SK-N-SH treated with all-trans-retinoic acid at 6 μM for 48 hours (cell line): ENCODE measurements around the gene MRFAP1L1.

ENCODE experiments used
- ATAC-seq: fragments of 200-7000 bp; cut with Tn5 transposase; 3 replicates; pipeline ENCODE4 v1.9.1; 2020; ENCODE audit warnings: mild to moderate bottlenecking, moderate library complexity
- ARNTL ChIP-seq: fragments of 450-650 bp; formaldehyde crosslinking; IDR thresholded peaks from 2 replicates; pipeline ENCODE4 v1.5.0; 2020; ENCODE audit warnings: low read depth, mild to moderate bottlenecking, moderate library complexity, borderline replicate concordance
- BACH2 ChIP-seq: fragments of 250-450 bp; sonication (Bioruptor Pico); IDR thresholded peaks from 2 replicates; pipeline ENCODE4 v1.9.0; 2021; ENCODE audit warnings: mild to moderate bottlenecking, borderline replicate concordance
- CSDC2 ChIP-seq: fragments of 250-450 bp; sonication (Bioruptor Pico); IDR thresholded peaks from 2 replicates; pipeline ENCODE4 v1.5.0; 2020; ENCODE audit warnings: mild to moderate bottlenecking, moderate library complexity
- ESRRG ChIP-seq: fragments of 250-450 bp; sonication (Bioruptor Pico); IDR thresholded peaks from 2 replicates; pipeline ENCODE4 v1.6.1; 2021; ENCODE audit warnings: mild to moderate bottlenecking
- GLIS3 ChIP-seq: fragments of 250-450 bp; sonication (Bioruptor Pico); IDR thresholded peaks from 2 replicates; pipeline ENCODE4 v1.5.0; 2020; ENCODE audit warnings: mild to moderate bottlenecking, moderate library complexity
- ISL1 ChIP-seq: fragments of 250-450 bp; sonication (Bioruptor Pico); IDR thresholded peaks from 2 replicates; pipeline ENCODE4 v2.1.2; 2022; ENCODE audit warnings: mild to moderate bottlenecking, moderate library complexity
- OSR1 ChIP-seq: fragments of 250-450 bp; sonication (Bioruptor Pico); IDR thresholded peaks from 2 replicates; pipeline ENCODE4 v1.8.0; 2022; ENCODE audit warnings: moderate library complexity, mild to moderate bottlenecking, inconsistent platforms
- PPARA ChIP-seq: fragments of 250-450 bp; sonication (Bioruptor Pico); IDR thresholded peaks from 2 replicates; pipeline ENCODE4 v1.5.0; 2020; ENCODE audit warnings: mild to moderate bottlenecking, borderline replicate concordance
- RARB ChIP-seq: fragments of 250-450 bp; sonication (Bioruptor Pico); IDR thresholded peaks from 2 replicates; pipeline ENCODE4 v1.8.0; 2021; ENCODE audit warnings: mild to moderate bottlenecking, moderate library complexity
- SNAI2 ChIP-seq: fragments of 250-450 bp; sonication (Bioruptor Pico); IDR thresholded peaks from 2 replicates; pipeline ENCODE4 v1.5.0; 2020; ENCODE audit warnings: mild to moderate bottlenecking, moderate library complexity
- TCF4 ChIP-seq: fragments of 250-450 bp; sonication (Bioruptor Pico); IDR thresholded peaks from 2 replicates; pipeline ENCODE4 v1.8.0; 2021; ENCODE audit warnings: mild to moderate bottlenecking, moderate library complexity, borderline replicate concordance
- TOX ChIP-seq: fragments of 250-450 bp; sonication (Bioruptor Pico); IDR thresholded peaks from 2 replicates; pipeline ENCODE4 v1.8.0; 2021; ENCODE audit warnings: mild to moderate bottlenecking, moderate library complexity, borderline replicate concordance
- ZC3H10 ChIP-seq: fragments of 250-450 bp; sonication (Bioruptor Pico); IDR thresholded peaks from 2 replicates; pipeline ENCODE4 v1.5.1; 2021; ENCODE audit warnings: mild to moderate bottlenecking, moderate library complexity
- ZFP3 ChIP-seq: fragments of 250-450 bp; sonication (Bioruptor Pico); IDR thresholded peaks from 2 replicates; pipeline ENCODE4 v1.5.0; 2020; ENCODE audit warnings: mild to moderate bottlenecking, moderate library complexity
- ZFP30 ChIP-seq: fragments of 450-650 bp; formaldehyde crosslinking; IDR thresholded peaks from 2 replicates; pipeline ENCODE4 v1.5.0; 2022; ENCODE audit warnings: mild to moderate bottlenecking, moderate library complexity
- ZNF565 ChIP-seq: fragments of 450-650 bp; formaldehyde crosslinking; conservative IDR thresholded peaks from 2 replicates; pipeline ENCODE4 v1.5.0; 2020; ENCODE audit warnings: low read depth, mild to moderate bottlenecking, moderate library complexity
- ZNF70 ChIP-seq: fragments of 450-650 bp; formaldehyde crosslinking; IDR thresholded peaks from 2 replicates; pipeline ENCODE4 v1.5.0; 2020; ENCODE audit warnings: mild to moderate bottlenecking, moderate library complexity
- TF ChIP-seq, protein P1 (sequence below): fragments of 250-450 bp; sonication (Bioruptor Pico); IDR thresholded peaks from 2 replicates; pipeline ENCODE4 v1.5.0; 2020; ENCODE audit warnings: mild to moderate bottlenecking, moderate library complexity
- TF ChIP-seq, protein P2 (sequence below): fragments of 250-450 bp; sonication (Bioruptor Pico); IDR thresholded peaks from 2 replicates; pipeline ENCODE4 v1.5.1; 2020; ENCODE audit warnings: low read depth, mild to moderate bottlenecking, moderate library complexity
- TF ChIP-seq, protein P3 (sequence below): fragments of 250-450 bp; sonication (Bioruptor Pico); IDR thresholded peaks from 2 replicates; pipeline ENCODE4 v1.5.1; 2021; ENCODE audit warnings: mild to moderate bottlenecking, moderate library complexity
- TF ChIP-seq, protein P4 (sequence below): fragments of 250-450 bp; sonication (Bioruptor Pico); IDR thresholded peaks from 2 replicates; pipeline ENCODE4 v1.8.0; 2021; ENCODE audit warnings: low read depth, mild to moderate bottlenecking, moderate library complexity, borderline replicate concordance
- TF ChIP-seq, protein P5 (sequence below): fragments of 250-450 bp; sonication (Bioruptor Pico); IDR thresholded peaks from 2 replicates; pipeline ENCODE4 v1.8.0; 2020; ENCODE audit warnings: mild to moderate bottlenecking, moderate library complexity, borderline replicate concordance

MRFAP1L1 gene

DNA sequence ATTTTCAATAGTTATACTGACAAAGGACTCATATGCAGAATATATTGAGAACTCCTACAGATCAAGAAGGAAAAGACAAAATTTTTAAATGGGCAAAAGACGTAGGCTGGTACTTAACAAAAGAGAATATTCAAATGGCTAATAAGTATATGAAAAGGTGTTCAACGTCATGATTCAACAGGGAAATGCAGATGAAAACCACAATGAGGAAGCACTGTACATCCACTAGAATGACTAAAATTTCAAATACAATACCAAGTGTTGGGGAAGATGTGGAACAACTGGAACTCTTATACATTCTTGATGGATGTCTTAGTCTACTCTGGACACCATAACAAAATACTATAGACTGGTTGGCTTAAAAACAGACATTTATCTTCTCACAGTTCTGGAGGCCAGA is 1.3 kb upstream of the MRFAP1L1 start:
- TF ChIP-seq ZFP30 (CRISPR knock-in tag): no peak
- TF ChIP-seq ZNF70 (CRISPR knock-in tag): no peak
- no peak for TF ChIP-seq ZNF565 (CRISPR knock-in tag)
- no peak for TF ChIP-seq TOX (CRISPR knock-in tag)
- TF ChIP-seq, protein P1, sequence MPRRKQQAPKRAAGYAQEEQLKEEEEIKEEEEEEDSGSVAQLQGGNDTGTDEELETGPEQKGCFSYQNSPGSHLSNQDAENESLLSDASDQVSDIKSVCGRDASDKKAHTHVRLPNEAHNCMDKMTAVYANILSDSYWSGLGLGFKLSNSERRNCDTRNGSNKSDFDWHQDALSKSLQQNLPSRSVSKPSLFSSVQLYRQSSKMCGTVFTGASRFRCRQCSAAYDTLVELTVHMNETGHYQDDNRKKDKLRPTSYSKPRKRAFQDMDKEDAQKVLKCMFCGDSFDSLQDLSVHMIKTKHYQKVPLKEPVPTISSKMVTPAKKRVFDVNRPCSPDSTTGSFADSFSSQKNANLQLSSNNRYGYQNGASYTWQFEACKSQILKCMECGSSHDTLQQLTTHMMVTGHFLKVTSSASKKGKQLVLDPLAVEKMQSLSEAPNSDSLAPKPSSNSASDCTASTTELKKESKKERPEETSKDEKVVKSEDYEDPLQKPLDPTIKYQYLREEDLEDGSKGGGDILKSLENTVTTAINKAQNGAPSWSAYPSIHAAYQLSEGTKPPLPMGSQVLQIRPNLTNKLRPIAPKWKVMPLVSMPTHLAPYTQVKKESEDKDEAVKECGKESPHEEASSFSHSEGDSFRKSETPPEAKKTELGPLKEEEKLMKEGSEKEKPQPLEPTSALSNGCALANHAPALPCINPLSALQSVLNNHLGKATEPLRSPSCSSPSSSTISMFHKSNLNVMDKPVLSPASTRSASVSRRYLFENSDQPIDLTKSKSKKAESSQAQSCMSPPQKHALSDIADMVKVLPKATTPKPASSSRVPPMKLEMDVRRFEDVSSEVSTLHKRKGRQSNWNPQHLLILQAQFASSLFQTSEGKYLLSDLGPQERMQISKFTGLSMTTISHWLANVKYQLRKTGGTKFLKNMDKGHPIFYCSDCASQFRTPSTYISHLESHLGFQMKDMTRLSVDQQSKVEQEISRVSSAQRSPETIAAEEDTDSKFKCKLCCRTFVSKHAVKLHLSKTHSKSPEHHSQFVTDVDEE: no peak
- no peak for TF ChIP-seq ZFP3 (CRISPR knock-in tag)
- TF ChIP-seq, protein P2, sequence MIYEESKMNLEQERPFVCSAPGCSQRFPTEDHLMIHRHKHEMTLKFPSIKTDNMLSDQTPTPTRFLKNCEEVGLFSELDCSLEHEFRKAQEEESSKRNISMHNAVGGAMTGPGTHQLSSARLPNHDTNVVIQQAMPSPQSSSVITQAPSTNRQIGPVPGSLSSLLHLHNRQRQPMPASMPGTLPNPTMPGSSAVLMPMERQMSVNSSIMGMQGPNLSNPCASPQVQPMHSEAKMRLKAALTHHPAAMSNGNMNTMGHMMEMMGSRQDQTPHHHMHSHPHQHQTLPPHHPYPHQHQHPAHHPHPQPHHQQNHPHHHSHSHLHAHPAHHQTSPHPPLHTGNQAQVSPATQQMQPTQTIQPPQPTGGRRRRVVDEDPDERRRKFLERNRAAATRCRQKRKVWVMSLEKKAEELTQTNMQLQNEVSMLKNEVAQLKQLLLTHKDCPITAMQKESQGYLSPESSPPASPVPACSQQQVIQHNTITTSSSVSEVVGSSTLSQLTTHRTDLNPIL (CRISPR knock-in tag): no peak
- TF ChIP-seq RARB (CRISPR knock-in tag): no peak
- TF ChIP-seq GLIS3 (CRISPR knock-in tag): no peak
- TF ChIP-seq TCF4: no peak
- TF ChIP-seq, protein P3, sequence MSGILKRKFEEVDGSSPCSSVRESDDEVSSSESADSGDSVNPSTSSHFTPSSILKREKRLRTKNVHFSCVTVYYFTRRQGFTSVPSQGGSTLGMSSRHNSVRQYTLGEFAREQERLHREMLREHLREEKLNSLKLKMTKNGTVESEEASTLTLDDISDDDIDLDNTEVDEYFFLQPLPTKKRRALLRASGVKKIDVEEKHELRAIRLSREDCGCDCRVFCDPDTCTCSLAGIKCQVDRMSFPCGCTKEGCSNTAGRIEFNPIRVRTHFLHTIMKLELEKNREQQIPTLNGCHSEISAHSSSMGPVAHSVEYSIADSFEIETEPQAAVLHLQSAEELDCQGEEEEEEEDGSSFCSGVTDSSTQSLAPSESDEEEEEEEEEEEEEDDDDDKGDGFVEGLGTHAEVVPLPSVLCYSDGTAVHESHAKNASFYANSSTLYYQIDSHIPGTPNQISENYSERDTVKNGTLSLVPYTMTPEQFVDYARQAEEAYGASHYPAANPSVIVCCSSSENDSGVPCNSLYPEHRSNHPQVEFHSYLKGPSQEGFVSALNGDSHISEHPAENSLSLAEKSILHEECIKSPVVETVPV (CRISPR knock-in tag): no peak
- TF ChIP-seq, protein P4, sequence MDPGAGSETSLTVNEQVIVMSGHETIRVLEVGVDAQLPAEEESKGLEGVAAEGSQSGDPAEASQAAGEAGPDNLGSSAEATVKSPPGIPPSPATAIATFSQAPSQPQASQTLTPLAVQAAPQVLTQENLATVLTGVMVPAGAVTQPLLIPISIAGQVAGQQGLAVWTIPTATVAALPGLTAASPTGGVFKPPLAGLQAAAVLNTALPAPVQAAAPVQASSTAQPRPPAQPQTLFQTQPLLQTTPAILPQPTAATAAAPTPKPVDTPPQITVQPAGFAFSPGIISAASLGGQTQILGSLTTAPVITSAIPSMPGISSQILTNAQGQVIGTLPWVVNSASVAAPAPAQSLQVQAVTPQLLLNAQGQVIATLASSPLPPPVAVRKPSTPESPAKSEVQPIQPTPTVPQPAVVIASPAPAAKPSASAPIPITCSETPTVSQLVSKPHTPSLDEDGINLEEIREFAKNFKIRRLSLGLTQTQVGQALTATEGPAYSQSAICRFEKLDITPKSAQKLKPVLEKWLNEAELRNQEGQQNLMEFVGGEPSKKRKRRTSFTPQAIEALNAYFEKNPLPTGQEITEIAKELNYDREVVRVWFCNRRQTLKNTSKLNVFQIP (CRISPR knock-in tag): no peak
- no peak for TF ChIP-seq ZC3H10
- TF ChIP-seq CSDC2 (CRISPR knock-in tag): no peak
- no peak for TF ChIP-seq ISL1 (CRISPR knock-in tag)
- no peak for TF ChIP-seq PPARA (CRISPR knock-in tag)
- no peak for TF ChIP-seq ESRRG (CRISPR knock-in tag)
- ATAC-seq: no peak

DNA sequence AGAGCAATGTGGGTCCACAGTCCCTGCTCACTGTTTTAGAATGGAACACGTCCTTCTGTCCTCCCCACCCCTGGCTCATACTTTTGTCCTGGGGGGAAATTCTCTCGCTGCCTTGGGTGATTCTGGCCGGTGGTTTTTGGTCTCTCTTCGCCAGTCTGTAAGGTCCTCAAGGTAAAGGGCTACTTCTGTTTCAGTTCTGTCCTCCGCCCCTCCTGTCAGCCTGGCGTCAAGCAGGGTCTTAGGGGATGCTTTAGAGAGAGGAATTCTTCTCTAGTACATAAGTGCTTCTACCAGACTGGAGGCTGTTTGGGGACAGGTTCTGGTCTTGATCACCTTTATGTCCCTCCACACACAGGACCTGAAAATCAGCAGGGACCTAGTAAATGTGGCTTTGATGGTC is 617 bp upstream of the MRFAP1L1 start:
- ATAC-seq: peak; percentile 25
- no peak for TF ChIP-seq BACH2 (CRISPR knock-in tag)
- TF ChIP-seq ZFP30 (CRISPR knock-in tag): no peak
- TF ChIP-seq ZNF70 (CRISPR knock-in tag): no peak
- TF ChIP-seq ZNF565 (CRISPR knock-in tag): no peak
- TF ChIP-seq, protein P3 (CRISPR knock-in tag): no peak
- no peak for TF ChIP-seq TOX (CRISPR knock-in tag)
- no peak for TF ChIP-seq OSR1 (CRISPR knock-in tag)
- TF ChIP-seq ZFP3 (CRISPR knock-in tag): no peak
- no peak for TF ChIP-seq GLIS3 (CRISPR knock-in tag)
- TF ChIP-seq TCF4: no peak
- no peak for TF ChIP-seq CSDC2 (CRISPR knock-in tag)
- no peak for TF ChIP-seq SNAI2 (CRISPR knock-in tag)
- TF ChIP-seq ARNTL (CRISPR knock-in tag): no peak
- TF ChIP-seq, protein P5, sequence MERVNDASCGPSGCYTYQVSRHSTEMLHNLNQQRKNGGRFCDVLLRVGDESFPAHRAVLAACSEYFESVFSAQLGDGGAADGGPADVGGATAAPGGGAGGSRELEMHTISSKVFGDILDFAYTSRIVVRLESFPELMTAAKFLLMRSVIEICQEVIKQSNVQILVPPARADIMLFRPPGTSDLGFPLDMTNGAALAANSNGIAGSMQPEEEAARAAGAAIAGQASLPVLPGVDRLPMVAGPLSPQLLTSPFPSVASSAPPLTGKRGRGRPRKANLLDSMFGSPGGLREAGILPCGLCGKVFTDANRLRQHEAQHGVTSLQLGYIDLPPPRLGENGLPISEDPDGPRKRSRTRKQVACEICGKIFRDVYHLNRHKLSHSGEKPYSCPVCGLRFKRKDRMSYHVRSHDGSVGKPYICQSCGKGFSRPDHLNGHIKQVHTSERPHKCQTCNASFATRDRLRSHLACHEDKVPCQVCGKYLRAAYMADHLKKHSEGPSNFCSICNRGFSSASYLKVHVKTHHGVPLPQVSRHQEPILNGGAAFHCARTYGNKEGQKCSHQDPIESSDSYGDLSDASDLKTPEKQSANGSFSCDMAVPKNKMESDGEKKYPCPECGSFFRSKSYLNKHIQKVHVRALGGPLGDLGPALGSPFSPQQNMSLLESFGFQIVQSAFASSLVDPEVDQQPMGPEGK: no peak
- no peak for TF ChIP-seq ESRRG (CRISPR knock-in tag)
- no peak for TF ChIP-seq RARB (CRISPR knock-in tag)
- no peak for TF ChIP-seq PPARA (CRISPR knock-in tag)
- TF ChIP-seq, protein P2 (CRISPR knock-in tag): no peak
- TF ChIP-seq, protein P1: no peak
- TF ChIP-seq ZC3H10: no peak
